H9 (cell line): ENCODE measurements around the gene CBLIF. TPM values are rescaled to one million over a fixed set of nuclear protein-coding genes. Genes with fewer than 3 reads are reported as not detected.
"Not testable (repeated sequence)": the region's sequence is repeated elsewhere in the genome, so short reads cannot be mapped to it uniquely, and the experiment has no call there.

Experiments used
- DNase-seq: peaks from one replicate; pipeline ENCODE4 v3.0.0-alpha.2; 2017
- H2AFZ ChIP-seq: one replicate; pipeline ENCODE4 v1.6.1; 2013; ENCODE audit warnings: mild to moderate bottlenecking, low read length, control low read depth, moderate library complexity
- H2AK5ac ChIP-seq: 2 replicates; pipeline ENCODE4 v1.6.1; 2013; ENCODE audit warnings: low read length, control low read depth, mixed read lengths; ENCODE audit not compliant: insufficient read length
- H2BK120ac ChIP-seq: one replicate; pipeline ENCODE4 v1.6.1; 2013; ENCODE audit warnings: low read depth, mild to moderate bottlenecking, low read length, control low read depth, inconsistent platforms; ENCODE audit not compliant: poor library complexity, severe bottlenecking
- H2BK12ac ChIP-seq: 2 replicates; pipeline ENCODE4 v1.6.1; 2013; ENCODE audit warnings: low read length, control low read depth, mixed read lengths, low read depth; ENCODE audit not compliant: insufficient read length
- H2BK15ac ChIP-seq: 2 replicates; pipeline ENCODE4 v1.6.1; 2013; ENCODE audit warnings: low read depth, low read length, control low read depth
- H2BK20ac ChIP-seq: one replicate; pipeline ENCODE4 v1.6.1; 2013; ENCODE audit warnings: low read depth, mild to moderate bottlenecking, low read length, control low read depth, inconsistent platforms; ENCODE audit not compliant: poor library complexity, severe bottlenecking
- H2BK5ac ChIP-seq: 2 replicates; pipeline ENCODE4 v1.6.1; 2013; ENCODE audit warnings: low read length, control low read depth, mixed read lengths; ENCODE audit not compliant: insufficient read length
- H3K14ac ChIP-seq: 2 replicates; pipeline ENCODE4 v1.6.1; 2013; ENCODE audit warnings: low read length, control low read depth; ENCODE audit not compliant: insufficient read depth
- H3K18ac ChIP-seq: 2 replicates; pipeline ENCODE4 v1.6.1; 2013; ENCODE audit warnings: low read depth, mild to moderate bottlenecking, mixed read lengths, low read length, control low read depth; ENCODE audit not compliant: insufficient read length
- H3K23ac ChIP-seq: 2 replicates; pipeline ENCODE4 v1.6.1; 2013; ENCODE audit warnings: low read length, control low read depth, mixed read lengths, low read depth; ENCODE audit not compliant: insufficient read length
- H3K23me2 ChIP-seq: 2 replicates; pipeline ENCODE4 v1.6.1; 2013; ENCODE audit warnings: low read depth, mild to moderate bottlenecking, mixed read lengths, low read length, control low read depth; ENCODE audit not compliant: insufficient read length, poor library complexity, severe bottlenecking
- H3K27ac ChIP-seq: 2 replicates; pipeline ENCODE4 v1.5.1; 2013; ENCODE audit warnings: low read length, control low read depth, mixed read lengths, low read depth; ENCODE audit not compliant: insufficient read length
- H3K27me3 ChIP-seq: 2 replicates; pipeline ENCODE4 v1.6.1; 2013; ENCODE audit warnings: low read length, control low read depth, inconsistent platforms; ENCODE audit not compliant: insufficient read depth
- H3K4ac ChIP-seq: 2 replicates; pipeline ENCODE4 v1.6.1; 2013; ENCODE audit warnings: low read depth, mild to moderate bottlenecking, control low read depth, inconsistent platforms, low read length, moderate library complexity
- H3K4me1 ChIP-seq: 2 replicates; pipeline ENCODE4 v1.6.1; 2013; ENCODE audit warnings: low read length, control low read depth, inconsistent platforms; ENCODE audit not compliant: insufficient read depth
- H3K4me2 ChIP-seq: 2 replicates; pipeline ENCODE4 v1.6.1; 2013; ENCODE audit warnings: low read length, control low read depth, mixed read lengths; ENCODE audit not compliant: insufficient read length, insufficient read depth
- H3K56ac ChIP-seq: 2 replicates; pipeline ENCODE4 v1.6.1; 2013; ENCODE audit warnings: low read depth, mild to moderate bottlenecking, mixed read lengths, low read length, control low read depth; ENCODE audit not compliant: insufficient read length
- H3K79me1 ChIP-seq: 2 replicates; pipeline ENCODE4 v1.6.1; 2013; ENCODE audit warnings: low read depth, mild to moderate bottlenecking, moderate library complexity, low read length, control low read depth, inconsistent platforms; ENCODE audit not compliant: insufficient read depth, poor library complexity, severe bottlenecking
- H3K79me2 ChIP-seq: 2 replicates; pipeline ENCODE4 v1.6.1; 2013; ENCODE audit warnings: low read length, control low read depth, inconsistent platforms; ENCODE audit not compliant: insufficient read depth
- H3K9ac ChIP-seq: 2 replicates; pipeline ENCODE4 v1.6.1; 2013; ENCODE audit warnings: low read length, control low read depth, mixed read lengths; ENCODE audit not compliant: insufficient read length; ENCODE audit errors: extremely low read depth
- H3K9me3 ChIP-seq: one replicate; pipeline ENCODE4 v1.6.1; 2013; ENCODE audit warnings: low read depth, low read length, inconsistent platforms; ENCODE audit not compliant: control insufficient read depth
- H3T11ph ChIP-seq: one replicate; pipeline ENCODE4 v1.6.1; 2013; ENCODE audit warnings: mild to moderate bottlenecking, low read length, control low read depth, inconsistent platforms
- H4K20me1 ChIP-seq: one replicate; pipeline ENCODE4 v1.6.1; 2013; ENCODE audit not compliant: control insufficient read depth, insufficient read length, insufficient read depth
- H4K5ac ChIP-seq: 2 replicates; pipeline ENCODE4 v1.6.1; 2013; ENCODE audit warnings: low read depth, mild to moderate bottlenecking, mixed read lengths, low read length, control low read depth; ENCODE audit not compliant: insufficient read length
- H4K8ac ChIP-seq: replicated peaks from 2 replicates; pipeline ENCODE4 v1.6.1; 2013; ENCODE audit warnings: low read length, control low read depth, mixed read lengths, low read depth; ENCODE audit not compliant: insufficient read length
- H4K91ac ChIP-seq: 2 replicates; pipeline ENCODE4 v1.6.1; 2013; ENCODE audit warnings: low read depth, mild to moderate bottlenecking, moderate library complexity, mixed read lengths, low read length, control low read depth; ENCODE audit not compliant: insufficient read length
- H3K27ac Mint-ChIP-seq, 3 experiments: 2 replicates in 2 of 3; 3 replicates in 1 of 3; pipeline ENCODE4 v1.8.0; 2020 to 2021; ENCODE audit warnings: mixed read lengths in 3 of 3, mild to moderate bottlenecking in 1 of 3, moderate library complexity in 1 of 3
- H3K27me3 Mint-ChIP-seq: 2 replicates; pipeline ENCODE4 v1.8.0; 2021; ENCODE audit warnings: low read depth, mild to moderate bottlenecking, moderate library complexity, mixed read lengths
- H3K36me3 Mint-ChIP-seq, 3 experiments: 2 replicates in 2 of 3; 3 replicates in 1 of 3; pipeline ENCODE4 v1.8.0; 2020 to 2021; ENCODE audit warnings: low read depth in 3 of 3, mixed read lengths in 3 of 3; ENCODE audit not compliant: insufficient read depth in 1 of 3
- H3K4me1 Mint-ChIP-seq, 2 experiments: 2 replicates each; pipeline ENCODE4 v1.8.0; 2020; ENCODE audit warnings: mixed read lengths in 2 of 2
- H3K4me3 Mint-ChIP-seq, 2 experiments: 2 replicates in 1 of 2; 3 replicates in 1 of 2; pipeline ENCODE4 v1.8.0; 2020 to 2021; ENCODE audit warnings: mild to moderate bottlenecking in 2 of 2, mixed read lengths in 2 of 2, moderate library complexity in 1 of 2
- H3K9me3 Mint-ChIP-seq, 2 experiments: 2 replicates in 1 of 2; 3 replicates in 1 of 2; pipeline ENCODE4 v1.8.0; 2020; ENCODE audit warnings: mild to moderate bottlenecking in 2 of 2, mixed read lengths in 2 of 2, moderate library complexity in 1 of 2
- WGBS: extraction: QIAGEN DNeasy Blood & Tissue Kit; methylation state at CpG from one replicate; pipeline ENCODE4 v1.1.7; 2013; ENCODE audit warnings: missing lambda C conversion rate, low lambda C conversion rate, mixed read lengths; ENCODE audit not compliant: insufficient read length; ENCODE audit errors: extremely low coverage; 5-methylcytosine and 5-hydroxymethylcytosine counted together
- total RNA-seq: library from RNA; stranded (reverse); gene quantifications from 2 replicates; pipeline ENCODE4 v1.2.1, GENCODE V29; 2021
- TF ChIP-seq, protein P1 (sequence below): fragments of 200-600 bp; sonication (generic); conservative IDR thresholded peaks from 3 replicates; pipeline ENCODE4 v1.8.0; 2021; ENCODE audit warnings: antibody characterized with exemption, mild to moderate bottlenecking

The CBLIF gene
- total RNA-seq, 1 experiment from 2014 or later: not detected

DNA sequence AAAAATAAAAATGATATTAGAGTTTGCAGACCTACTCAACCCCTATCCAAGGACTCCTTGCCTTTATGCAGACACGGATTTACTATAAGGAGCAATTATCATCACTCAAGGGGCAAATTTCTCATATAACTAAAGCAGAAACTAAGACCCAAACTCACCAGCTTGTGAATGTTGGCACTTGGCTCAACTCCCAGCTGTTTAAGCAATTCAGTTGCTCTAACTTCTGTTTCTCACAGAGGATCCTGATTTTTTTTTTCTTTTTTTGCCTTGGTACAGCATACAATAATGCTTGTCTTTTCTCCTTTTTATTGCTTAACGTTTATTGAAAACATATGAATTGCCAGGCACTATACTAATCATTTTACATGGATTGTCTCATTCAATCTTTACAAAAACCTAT lies 9.6 kb upstream of the CBLIF start:
- no CpG with 5 or more reads among the region's 2 CpGs for WGBS
- Histone ChIP-seq H2AFZ (no peak overlapping the region), H2AK5ac (no peak overlapping the region), H4K8ac (no peak overlapping the region), H3K27me3 (no peaks in the 10 kb centered on the region), H2BK15ac (no peak overlapping the region), H2BK20ac (no peak overlapping the region), H3K4me2 (no peak overlapping the region), H3K14ac (no peak overlapping the region), H3K79me2 (no peaks in the 10 kb centered on the region), H3K18ac (no peak overlapping the region), H2BK12ac (no peak overlapping the region), H3K56ac (no peak overlapping the region), H3K9ac (no peak overlapping the region), H4K91ac (no peak overlapping the region), H3T11ph (no peak overlapping the region), H4K20me1 (no peaks in the 10 kb centered on the region), H3K4me1 (peaks cover 3% of the 10 kb centered on the region; the same call in 1 of the 2 replicates), H3K27ac (no peak overlapping the region), H3K9me3 (no peaks in the 10 kb centered on the region), H2BK120ac (no peak overlapping the region), H2BK5ac (no peak overlapping the region), H3K4ac (no peak overlapping the region), H3K23me2 (no peaks in the 10 kb centered on the region), H4K5ac (no peak overlapping the region), H3K23ac (no peak overlapping the region), H3K79me1 (no peaks in the 10 kb centered on the region)
- H3K36me3 Mint-ChIP-seq: no peaks in the 10 kb centered on the region
- no peaks in the 10 kb centered on the region for H3K9me3 Mint-ChIP-seq
- no peaks in the 10 kb centered on the region for H3K27me3 Mint-ChIP-seq
- peaks cover 8 to 14% of the 10 kb centered on the region in 2 experiments for H3K4me1 Mint-ChIP-seq
- no peak overlapping the region for H3K4me3 Mint-ChIP-seq
- no peak for DNase-seq
- no peak overlapping the region for H3K27ac Mint-ChIP-seq
- TF ChIP-seq, protein P1, sequence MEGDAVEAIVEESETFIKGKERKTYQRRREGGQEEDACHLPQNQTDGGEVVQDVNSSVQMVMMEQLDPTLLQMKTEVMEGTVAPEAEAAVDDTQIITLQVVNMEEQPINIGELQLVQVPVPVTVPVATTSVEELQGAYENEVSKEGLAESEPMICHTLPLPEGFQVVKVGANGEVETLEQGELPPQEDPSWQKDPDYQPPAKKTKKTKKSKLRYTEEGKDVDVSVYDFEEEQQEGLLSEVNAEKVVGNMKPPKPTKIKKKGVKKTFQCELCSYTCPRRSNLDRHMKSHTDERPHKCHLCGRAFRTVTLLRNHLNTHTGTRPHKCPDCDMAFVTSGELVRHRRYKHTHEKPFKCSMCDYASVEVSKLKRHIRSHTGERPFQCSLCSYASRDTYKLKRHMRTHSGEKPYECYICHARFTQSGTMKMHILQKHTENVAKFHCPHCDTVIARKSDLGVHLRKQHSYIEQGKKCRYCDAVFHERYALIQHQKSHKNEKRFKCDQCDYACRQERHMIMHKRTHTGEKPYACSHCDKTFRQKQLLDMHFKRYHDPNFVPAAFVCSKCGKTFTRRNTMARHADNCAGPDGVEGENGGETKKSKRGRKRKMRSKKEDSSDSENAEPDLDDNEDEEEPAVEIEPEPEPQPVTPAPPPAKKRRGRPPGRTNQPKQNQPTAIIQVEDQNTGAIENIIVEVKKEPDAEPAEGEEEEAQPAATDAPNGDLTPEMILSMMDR: no peak

DNA sequence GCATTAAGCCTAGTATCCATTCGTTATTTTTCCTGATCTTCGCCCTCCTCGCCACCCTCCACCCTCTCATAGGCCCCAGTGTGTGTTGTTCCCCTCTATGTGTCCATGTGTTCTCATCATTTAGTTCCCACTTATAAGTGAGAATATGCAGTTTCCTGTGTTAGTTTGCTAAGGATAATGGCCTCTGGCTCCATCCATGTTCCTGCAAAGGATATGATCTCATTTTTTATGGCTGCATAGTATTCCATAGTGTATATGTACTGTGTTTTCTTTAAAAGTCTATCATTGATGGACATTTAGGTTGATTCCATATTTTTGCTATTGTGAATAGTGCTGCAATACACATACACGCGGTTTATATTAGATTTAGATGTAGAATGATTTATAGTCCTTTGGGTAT lies 6.1 kb upstream of the CBLIF start:
- not testable (repeated sequence) for H3K9me3 Mint-ChIP-seq, H3K4me1 ChIP-seq, H2BK12ac ChIP-seq, H3K27me3 ChIP-seq, H3K4me2 ChIP-seq, H2AK5ac ChIP-seq, H3K23ac ChIP-seq, H2AFZ ChIP-seq, H3K4me3 Mint-ChIP-seq, H3K18ac ChIP-seq, H3K36me3 Mint-ChIP-seq, H3K14ac ChIP-seq, H3K4ac ChIP-seq, H3K4me1 Mint-ChIP-seq, DNase-seq, H2BK120ac ChIP-seq, H3K79me2 ChIP-seq, H3K27me3 Mint-ChIP-seq, H4K5ac ChIP-seq, H3K9me3 ChIP-seq, H3K9ac ChIP-seq, H3K27ac Mint-ChIP-seq, H3K23me2 ChIP-seq, H2BK5ac ChIP-seq, H3K79me1 ChIP-seq, H3K56ac ChIP-seq, H4K20me1 ChIP-seq, H4K91ac ChIP-seq, H2BK20ac ChIP-seq, H3T11ph ChIP-seq, H3K27ac ChIP-seq, H4K8ac ChIP-seq, H2BK15ac ChIP-seq
- WGBS: no CpG with 5 or more reads among the region's 5 CpGs
